SHP77 treated with DMSO at 0.1 percent for 48 hours (cell line): ENCODE measurements around the gene SCMH1.
"Not testable (repeated sequence)": the region's sequence is repeated elsewhere in the genome, so short reads cannot be mapped to it uniquely, and the experiment has no call there.

ENCODE experiments used
- DNase-seq: peaks from one replicate; lab custom pipeline; 2025; lab: John Stamatoyannopoulos, UW

The SCMH1 gene

GRCh38 chr1:41241749-41242341 is at the start of gene SCMH1:
Gene SCMH1 (minus strand): TSS chr1:41242306. CDS start chr1:41186133, 56,173 bp downstream.
- no peak for DNase-seq

GRCh38 chr1:41291195-41291594 is 49.1 kb upstream of the SCMH1 start:
- DNase-seq: no peak

- DNase-seq: no peak
Observed at GRCh38 chr1:41289196-41289595, 47.1 kb upstream of the SCMH1 start.

- no peak for DNase-seq
Observed at GRCh38 chr1:41286992-41287391, 44.9 kb upstream of the SCMH1 start.

- no peak for DNase-seq
Observed at GRCh38 chr1:41286486-41286885, 44.4 kb upstream of the SCMH1 start.

GRCh38 chr1:41285818-41286217 is 43.7 kb upstream of the SCMH1 start:
- no peak for DNase-seq

GRCh38 chr1:41284121-41284520 is 42.0 kb upstream of the SCMH1 start:
- DNase-seq: no peak

GRCh38 chr1:41282679-41283317 is 40.7 kb upstream of the SCMH1 start:
- no peak for DNase-seq

- no peak for DNase-seq
Observed at GRCh38 chr1:41281334-41281733, 39.2 kb upstream of the SCMH1 start.

GRCh38 chr1:41280202-41281032 is 38.3 kb upstream of the SCMH1 start:
- DNase-seq: no peak

GRCh38 chr1:41278076-41278475 is 36.0 kb upstream of the SCMH1 start:
- DNase-seq: no peak

- DNase-seq: no peak
Observed at GRCh38 chr1:41277371-41277975, 35.4 kb upstream of the SCMH1 start.

- DNase-seq: no peak
Observed at GRCh38 chr1:41275831-41276230, 33.7 kb upstream of the SCMH1 start.

- DNase-seq: no peak
Observed at GRCh38 chr1:41274752-41275545, 32.8 kb upstream of the SCMH1 start.

- DNase-seq: no peak
Observed at GRCh38 chr1:41272601-41273000, 30.5 kb upstream of the SCMH1 start.

- DNase-seq: peak; percentile 43
Observed at GRCh38 chr1:41268154-41268770, 26.2 kb upstream of the SCMH1 start.

- DNase-seq: no peak
Observed at GRCh38 chr1:41261926-41262618, 20.0 kb upstream of the SCMH1 start.

GRCh38 chr1:41260768-41261167 is 18.7 kb upstream of the SCMH1 start:
- no peak for DNase-seq

- no peak for DNase-seq
Observed at GRCh38 chr1:41259221-41259620, 17.1 kb upstream of the SCMH1 start.

GRCh38 chr1:41255978-41256377 is 13.9 kb upstream of the SCMH1 start:
- no peak for DNase-seq

- DNase-seq: not testable (repeated sequence)
Observed at GRCh38 chr1:41251120-41251519, 9.0 kb upstream of the SCMH1 start.
